HuH-7.5 (cell line): ENCODE data around the gene DNAAF8.

ENCODE experiments used
- DNase-seq: peaks from one replicate; pipeline ENCODE4 v3.0.0; 2011; ENCODE audit warnings: low spot score

DNAAF8 gene

DNA sequence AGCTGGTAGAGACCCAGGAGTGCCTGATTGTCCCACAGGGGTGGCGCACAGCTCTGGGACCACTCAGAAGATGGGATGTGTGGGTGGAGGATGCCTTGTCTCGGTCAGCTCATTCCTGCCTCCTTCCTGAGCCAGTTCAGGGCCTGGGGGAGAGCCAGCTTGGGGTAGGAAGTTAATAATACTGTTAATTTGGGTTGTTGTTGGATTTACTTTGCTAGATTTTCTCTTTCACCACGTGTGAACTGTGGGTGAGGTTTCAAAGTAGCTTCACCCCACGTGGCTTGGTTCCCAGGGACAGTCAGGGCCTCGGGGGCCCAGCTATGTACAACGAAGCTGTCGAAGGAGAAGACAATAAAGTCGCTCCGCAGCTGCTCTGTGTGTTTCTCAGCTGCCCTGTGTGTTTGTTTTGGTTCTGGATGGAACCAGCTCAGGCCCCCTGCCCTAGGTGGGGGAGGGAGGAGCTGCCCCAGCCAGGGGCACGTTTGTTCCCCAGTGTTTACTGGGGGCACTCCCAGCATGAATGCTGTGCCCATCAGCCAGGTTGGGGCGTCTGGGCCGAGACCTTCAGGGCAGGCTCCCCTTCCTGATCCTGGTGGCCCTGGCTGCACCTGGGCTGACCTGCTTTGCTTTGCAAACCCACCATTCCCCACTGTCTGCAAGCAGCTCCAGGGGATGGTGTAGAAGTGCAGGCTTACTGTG, 38.7 kb upstream of the DNAAF8 start:
- DNase-seq, result no peak

DNA sequence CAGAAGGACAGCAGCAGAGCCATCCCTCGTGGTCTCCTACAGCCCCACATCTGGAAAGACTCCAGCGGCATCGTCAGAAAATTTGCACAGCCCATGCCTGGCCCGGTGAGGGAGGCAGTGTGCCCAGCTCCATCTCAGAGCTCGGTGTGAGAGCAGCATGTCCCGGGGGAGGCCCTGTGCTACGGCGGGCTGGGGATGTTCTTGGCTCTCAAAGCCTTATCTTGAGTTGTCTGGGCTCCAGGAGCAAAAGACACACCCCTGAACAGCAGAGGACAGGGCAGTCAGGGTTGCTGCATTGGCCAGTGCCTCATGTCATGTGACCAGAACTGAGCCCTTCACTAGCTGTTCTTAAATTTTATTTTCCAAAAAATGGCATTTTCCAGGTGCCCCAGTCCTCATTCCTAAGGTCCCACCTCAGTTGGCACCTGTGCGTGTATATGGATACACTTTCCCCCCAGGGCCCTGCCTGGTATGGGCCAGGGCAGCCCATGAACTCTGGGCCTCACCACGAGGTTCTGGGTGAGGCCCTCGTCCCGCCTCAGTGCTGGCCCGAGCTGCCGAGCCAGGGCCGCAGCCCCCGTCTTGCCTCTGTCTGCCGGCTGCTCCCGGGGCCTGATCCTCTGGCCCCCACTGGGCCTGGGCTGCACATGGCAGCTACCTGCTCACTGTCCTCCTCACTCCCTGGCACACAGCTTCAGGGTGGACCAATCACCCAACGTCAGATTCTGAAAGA, 38.0 kb upstream of the DNAAF8 start:
- no peak for DNase-seq

DNA sequence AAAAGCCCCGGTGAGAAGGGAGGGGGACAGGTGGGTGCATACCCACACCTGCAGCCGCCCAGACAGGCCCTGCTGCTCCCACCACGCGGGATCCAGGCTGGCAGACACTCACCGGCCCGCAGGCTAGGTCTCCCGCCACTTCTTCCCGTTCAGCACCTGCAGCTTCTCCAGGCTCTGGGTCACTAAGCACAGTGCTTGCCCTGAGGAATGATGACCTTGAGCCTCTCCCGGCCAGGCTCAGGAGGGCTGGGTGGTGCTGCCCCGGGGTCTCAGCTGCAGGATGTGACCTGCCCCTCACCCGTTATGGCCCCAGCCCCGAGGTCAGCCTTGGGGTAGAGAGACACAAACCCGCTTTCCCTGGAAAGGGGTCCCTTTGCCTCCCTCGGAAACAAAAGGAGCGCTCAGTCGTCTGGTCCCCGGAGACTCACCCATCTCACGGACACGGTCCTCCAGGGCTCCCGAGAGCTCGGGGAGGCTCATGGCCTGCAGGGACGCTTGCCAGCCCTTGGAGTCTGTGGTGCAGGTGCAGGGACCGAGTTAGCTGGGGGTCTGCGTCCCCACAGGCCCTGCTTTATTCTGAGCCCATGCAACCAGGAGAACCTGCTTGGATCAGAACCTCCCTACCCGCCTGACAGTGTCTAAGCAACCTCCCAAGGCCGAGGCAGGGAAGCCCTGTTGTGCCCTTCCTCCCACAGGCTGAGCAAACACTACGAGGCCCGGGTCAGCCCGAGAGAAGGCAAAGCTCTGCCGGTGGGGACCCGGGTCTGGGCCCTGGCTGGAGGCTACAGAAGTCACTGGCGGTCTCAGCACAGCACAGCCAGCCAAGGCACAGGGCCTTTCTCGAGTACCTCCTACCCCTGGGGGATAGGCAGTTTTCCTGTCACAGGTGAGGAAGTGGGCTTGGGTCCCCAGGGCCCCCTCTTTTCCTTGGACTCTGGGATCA, 37.2 kb upstream of the DNAAF8 start:
- DNase-seq, result no peak

DNA sequence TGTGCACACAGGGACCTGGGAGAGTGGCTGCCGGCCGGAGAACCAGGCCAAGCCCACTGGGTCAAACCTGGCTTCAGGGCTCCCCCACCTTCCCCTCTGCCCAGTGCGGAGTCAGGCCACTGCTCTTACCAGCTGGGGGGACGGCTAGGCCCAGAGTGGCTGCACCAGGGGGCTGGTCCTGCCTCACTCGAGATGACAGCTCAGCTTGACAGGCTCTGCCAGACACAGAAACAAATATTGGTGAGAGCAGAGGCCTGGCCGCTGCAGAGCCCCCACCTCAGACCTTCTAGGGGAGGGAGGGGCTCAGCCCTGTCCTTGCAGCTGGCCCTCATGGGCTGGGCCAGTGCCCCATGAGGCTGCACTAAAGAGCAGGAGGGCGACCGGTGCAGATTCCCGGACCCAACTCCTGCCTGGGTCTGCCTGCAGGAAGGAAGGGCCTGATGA, 36.5 kb upstream of the DNAAF8 start:
- no peak for DNase-seq

DNA sequence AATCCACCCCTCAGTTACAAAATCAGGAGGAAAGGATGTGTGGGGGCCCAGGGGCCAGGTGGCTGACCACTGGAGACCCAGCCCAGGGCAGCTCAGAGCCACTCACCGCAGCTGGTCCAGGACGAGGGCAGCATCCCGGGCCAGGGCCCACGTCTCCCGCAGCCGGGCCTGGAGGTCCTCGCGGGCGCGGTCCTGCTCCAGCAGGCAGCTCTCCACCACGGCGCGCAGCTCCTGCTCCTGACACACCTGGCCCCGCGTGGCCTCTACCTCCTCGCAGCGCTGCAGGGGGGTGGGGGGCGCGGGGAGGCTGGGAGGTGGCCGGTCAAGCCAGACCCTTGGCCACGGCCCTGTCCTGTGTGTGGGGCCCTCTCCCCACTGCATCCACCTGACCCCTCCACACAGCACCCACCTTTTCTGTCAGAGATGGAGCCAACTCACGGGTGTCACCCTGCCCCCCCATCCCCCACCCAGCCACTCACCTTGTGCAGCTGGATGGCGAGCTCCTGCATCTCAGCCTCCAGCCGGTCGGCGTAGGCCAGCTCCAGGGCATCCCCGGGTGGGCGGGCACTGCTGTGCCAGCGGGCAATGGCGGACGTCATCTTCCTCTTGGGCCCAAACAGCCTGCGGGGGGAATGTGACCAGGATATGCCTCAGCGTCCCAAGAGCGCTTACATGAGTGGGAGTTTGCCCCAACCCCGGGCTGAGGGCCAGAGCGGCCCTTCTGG, 35.9 kb upstream of the DNAAF8 start:
- DNase-seq, result no peak

DNA sequence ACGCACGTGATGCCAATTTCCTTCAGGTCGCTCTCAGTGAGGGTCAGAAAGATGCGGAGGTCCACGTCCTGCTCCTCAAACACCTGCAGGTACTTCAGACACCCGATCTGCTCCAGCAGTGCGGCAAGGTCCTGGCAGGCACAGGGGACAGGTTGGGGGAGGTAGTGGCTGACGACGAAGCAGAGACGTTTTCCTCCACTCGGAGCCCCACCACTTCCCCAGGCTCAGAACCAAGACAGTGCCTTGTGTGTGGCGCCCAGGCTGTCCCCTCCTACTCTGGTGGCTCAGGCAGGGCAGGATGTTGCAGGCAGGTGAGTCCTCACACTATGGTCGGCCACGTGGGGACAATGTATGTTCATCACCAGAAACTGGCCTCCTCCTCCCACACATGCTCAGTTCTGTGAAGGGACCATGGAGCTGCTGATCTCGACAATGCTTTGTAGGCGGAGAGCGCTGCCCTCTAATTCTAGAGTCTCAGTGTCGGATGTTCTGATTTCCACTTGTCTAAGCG, 35.2 kb upstream of the DNAAF8 start:
- DNase-seq, result no peak

DNA sequence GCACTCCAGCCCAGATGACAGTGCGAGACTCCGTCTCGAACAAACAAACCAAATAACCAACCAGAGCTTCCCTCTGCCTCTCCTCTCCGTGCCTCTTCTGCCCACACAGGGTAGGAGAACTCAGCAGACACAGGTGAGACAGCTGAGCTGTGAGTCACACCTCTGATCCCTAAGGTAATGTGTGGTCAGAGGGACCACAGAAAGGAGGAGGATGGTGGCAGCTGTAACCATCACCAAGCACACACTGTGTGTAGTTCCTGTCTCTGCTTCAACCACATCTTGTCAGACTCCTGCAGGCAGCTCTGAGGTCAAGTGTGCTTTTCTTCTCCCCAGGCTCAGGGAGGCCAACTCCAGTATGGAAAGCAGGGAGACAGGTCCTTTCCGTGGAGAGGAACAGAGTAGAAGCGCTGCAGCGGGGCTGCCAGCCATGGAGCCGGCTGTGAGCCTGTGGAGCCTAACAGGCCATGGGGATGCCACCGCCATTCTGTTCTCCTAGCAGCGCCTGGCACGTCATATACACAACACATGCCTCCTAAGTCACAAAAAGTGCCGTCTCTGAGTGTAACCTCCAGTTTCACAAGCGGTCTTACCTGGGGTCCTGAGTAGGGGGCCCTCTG, 33.8 kb upstream of the DNAAF8 start:
- no peak for DNase-seq

DNA sequence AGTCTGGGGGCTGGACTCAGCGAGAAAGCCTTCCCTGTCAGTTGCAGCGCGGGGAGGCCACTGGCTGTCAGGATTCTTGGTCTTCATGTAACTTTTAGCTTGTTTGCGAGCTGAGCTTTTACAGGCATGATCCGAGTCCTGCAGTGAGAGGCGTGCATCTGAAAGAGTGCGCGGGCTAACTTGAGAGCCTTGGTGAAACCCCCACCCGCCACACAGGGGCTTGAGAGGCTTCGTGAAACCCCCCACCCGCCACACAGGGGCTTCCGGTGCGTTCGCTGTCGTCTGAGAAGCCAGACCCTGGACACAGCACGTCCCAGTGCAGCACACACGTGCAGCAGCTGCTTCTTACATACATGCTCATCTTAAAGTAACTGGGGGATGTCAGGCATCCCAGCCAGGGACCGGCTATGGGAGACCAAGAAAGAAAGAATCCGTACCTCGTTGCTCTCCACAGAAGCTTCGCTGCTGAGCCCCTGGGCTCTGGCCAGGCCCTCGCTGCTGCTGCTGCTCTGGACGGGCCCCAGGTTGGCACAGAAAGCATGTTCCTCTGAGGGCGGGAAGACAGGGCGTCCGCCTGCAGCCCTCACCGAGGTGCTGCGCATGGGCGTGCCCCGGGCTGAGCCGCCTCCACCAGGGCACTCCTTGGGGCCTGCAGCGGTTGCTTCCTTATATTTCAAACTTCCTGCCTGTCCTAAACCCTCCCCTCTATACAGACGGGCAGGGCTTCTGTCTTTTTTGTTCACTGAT, 33.2 kb upstream of the DNAAF8 start:
- DNase-seq, result no peak

DNA sequence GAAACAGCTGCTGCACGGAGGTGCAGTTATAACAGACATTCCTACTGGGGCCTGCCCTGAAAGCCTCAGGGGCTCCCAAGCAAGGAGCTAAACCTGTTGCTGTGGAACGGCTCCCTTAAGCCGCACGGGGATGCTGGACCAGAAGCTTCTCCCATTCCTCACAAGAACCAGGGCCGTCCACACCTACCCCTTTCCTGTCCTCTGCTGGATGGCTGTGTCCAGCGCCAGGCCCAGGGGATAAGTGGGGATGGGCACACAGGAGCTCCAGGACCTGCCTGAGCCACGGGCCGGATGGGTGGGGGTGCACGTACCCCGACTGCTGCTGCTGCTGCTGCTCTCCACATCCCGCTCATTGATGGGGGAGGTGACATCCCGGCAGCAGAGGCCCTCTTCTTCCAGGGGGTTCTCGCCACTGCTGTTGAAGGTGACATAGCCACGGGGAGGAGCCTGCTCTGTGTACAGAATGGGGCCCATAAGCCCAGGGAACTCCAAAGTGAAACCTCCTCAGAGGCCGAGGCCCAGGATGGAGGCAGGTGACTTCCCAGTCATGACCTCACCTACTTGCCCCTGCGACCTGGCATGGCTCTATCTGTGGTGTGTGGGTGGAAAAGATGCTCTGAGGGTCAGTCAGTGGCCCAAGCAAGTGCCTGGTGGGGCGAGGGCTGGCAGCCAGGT, 32.4 kb upstream of the DNAAF8 start:
- DNase-seq, result no peak

DNA sequence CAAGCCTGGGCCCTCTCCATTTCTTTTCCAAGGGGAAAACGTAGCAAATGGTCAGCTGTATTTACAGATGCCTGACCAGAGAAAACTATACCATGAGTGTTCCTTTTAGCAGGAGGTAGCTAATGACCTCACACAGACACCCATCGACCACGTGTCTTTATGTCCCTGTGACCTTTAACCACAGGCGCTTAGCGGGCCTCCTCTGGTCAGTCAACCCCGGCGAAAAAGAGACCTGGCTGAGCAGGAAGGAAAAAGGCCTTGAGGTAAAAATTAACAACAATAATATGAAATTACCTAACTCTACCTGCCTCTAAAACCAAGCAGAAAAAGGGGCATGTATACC, 31.9 kb upstream of the DNAAF8 start:
- no peak for DNase-seq

DNA sequence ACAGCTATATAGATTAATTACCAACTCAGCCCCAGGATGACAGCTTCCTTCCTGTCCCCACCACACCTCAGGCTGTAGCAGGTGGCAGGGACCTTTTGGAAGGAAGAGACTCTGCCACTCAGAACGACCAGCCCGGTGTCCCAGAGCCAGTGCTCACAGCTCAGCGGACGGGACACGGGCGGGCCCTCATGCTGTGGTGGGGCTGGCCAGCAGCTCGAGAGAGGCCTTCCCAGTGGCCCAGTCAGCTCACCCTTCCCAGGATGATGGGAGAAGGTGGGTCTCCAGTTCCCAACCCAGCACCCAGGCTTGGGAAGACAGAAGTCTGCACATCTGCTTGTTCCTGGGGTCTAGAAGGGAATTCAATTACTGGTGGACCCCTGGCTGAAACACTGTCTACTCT, 30.4 kb upstream of the DNAAF8 start:
- no peak for DNase-seq

DNA sequence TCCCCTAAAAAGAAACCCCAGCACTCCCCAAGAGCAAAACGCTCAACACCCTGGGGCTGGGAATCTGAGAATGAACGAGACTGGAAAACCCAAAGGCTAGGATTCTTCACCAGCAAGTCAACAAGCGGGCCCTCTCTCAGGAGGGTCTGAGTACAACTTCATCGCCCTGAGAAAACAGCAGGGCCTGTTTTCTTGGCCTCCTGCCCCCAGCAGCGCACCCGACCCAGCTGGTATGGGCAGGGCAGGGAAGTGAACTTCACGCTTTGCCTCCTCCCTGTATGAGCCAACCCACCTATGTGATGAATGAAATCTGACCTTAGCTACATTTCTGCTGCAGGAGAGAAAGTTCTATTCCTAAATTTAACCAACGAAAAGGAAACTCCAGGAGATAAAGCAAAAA, 29.8 kb upstream of the DNAAF8 start:
- DNase-seq, result no peak

DNA sequence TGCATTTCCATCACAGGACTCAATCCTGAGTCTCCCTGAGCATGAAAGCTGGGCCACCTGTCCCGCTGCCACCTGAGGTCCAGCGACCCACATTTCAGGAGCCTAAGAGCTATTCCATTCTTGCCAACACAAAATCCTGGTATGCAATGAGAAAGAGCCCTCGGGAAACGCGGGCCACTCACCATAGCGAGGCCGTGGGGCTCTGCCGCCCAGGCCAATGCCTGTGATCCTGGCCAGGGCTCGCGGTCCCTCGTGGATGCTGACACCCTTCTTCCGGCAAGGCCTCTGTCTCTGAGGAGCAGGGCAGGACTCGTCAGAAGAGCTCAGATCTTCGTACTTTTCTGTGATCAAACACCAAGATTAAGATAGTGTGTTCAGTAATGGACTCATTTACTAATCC, 29.4 kb upstream of the DNAAF8 start:
- no peak for DNase-seq

DNA sequence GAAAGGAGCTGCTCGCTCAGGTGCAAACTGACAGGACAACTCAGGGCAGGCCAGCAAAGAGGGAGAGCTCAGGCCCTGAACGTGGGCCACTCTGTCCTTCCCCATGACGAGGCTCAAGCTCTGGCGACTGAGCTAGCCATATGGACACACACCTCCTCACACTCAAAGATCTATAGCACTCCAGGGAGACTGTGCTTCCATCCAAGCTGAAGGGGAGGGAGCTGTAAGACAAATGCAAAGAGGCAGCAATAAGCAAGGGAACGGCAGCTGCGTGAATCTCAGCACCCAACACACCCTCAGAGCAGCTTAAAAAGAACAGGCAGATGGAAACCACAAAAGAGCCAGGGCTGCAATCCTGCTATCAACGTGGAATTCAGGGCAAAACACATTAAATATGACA, 27.5 kb upstream of the DNAAF8 start:
- no peak for DNase-seq

DNA sequence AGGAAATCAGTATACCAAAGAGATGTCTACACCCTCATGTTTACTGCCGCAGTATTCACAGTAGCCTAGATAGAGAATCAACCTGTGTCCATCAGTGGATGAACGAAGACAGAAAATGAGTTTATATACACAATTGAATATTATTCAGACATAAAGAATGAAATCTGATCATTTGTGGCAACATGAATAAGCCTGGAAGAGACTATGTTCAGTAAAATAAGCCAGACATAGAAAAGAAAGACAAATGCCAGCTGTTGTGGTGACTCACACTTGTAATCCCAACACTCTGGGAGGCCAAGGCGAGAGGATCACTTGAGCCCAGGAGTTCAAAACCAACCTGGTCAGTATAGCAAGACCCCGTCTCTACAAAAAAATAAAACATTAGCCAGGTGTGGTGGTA, 24.9 kb upstream of the DNAAF8 start:
- DNase-seq, result no peak

DNA sequence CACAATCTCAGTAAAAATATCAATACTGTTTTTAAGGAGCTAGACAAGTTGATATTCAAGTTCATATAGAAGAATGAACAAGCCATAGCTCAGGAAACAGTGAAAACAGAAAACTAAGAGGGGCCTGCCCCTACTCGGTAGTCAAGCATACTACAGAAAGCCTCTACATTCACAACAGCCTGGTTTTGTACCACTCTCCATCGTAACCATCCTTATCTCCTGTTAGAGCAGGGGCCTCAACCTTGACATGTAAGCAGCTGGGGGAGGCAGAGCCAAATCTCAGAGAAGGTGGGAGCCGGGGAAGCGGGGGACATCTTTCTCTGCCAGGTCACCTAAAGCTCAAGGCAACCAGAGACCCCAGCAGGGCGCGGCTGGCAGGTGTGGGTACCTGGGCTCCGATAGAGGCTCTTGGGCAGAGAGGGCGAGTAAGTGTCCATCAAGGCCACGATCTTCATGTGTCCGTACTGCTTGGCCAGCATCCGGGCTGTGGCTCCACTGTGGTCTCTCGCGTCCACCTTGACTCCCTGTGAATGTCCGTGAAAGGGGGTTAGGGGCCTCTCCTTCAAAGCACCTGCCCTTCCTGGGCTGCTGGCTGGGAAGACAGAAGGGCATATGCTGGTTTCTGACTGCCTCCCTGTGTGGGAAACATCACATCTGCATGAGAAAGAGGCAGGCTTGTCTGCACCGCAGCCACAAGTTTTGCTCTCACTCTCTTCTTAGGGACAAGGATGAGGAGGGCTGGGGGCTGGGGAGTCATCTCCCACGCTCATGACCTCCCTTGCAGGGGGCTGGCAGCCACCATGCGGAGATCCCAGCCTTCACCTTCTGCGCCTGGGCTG, 20.5 kb upstream of the DNAAF8 start:
- DNase-seq, result no peak

DNA sequence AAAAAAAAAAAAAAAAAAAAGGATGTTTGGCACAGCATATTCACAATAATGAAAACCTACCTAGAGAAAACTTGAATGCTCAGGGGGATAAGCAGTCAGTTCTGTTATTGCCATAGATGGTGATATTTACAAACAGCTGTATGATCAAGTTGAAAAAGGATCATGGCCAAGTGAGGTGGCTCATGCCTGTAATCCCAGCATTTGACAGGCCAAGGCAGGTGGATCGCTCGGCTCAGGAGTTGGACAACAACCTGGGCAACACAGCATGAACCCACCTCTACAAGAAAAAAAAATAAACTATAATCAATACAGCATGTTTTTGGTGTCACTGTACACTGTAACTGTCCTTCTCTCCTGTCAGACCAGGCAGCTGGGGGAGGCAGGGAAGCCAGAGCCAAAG, 19.3 kb upstream of the DNAAF8 start:
- DNase-seq, result no peak

DNA sequence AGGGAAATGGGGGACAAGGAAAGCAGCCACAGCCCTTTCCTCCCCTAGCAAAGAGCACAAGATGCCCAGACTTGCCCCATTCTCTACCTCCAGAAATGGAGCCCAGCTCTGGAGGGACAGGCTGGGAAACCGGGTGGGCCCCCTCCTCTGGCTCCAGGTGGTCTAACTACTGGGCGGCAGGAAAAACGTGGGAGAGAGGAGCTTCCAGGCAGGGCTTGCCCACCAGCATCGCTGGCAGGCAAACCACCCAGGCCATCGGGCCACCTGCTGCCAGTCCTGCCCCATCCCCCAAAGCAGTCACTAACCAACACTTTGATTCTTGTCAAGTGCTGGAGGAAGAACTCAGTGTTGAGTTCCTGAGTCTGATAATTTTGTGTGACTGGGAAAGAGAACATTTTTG, 15.9 kb upstream of the DNAAF8 start:
- no peak for DNase-seq

DNA sequence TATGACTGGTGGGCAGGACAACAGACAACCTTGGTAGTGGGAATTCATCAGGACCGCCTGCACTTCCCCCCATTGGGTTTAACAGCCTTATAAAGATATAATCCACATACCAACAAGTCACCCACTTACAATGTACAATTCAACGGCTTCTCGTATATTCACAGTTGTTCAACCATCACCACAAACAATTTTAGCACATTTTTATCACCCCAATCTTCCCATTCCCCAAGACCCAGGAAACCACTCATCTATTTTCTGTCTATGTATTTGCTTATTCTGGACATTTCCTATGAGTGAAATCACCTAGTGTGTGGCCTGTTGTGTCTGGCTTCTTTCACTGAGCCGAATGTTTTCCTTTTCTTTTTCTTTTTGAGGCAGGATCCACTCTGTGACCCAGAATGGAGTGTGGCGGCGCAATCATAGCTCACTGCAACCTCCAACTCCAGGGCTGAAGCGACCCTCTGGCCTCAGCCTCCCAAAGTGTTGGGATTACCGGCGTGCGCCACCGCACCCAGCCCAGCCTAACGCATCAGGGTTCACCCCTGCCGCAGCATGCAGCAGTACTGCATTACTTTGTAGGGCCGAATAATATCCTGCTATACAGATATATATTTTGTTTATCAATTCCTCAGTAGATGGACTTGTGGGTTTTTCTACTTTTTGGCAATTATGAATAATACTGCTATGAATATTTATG, 11.1 kb upstream of the DNAAF8 start:
- DNase-seq, result no peak
